Rectal smooth muscle tissue (tissue), 1 donor: ENCODE data around the gene C19orf33.

ENCODE experiments used
- H3K27ac ChIP-seq: one replicate; pipeline ENCODE4 v1.7.0; 2013; ENCODE audit warnings: low read depth, low read length, inconsistent platforms
- H3K27me3 ChIP-seq: one replicate; pipeline ENCODE4 v1.7.0; 2013; ENCODE audit warnings: low read length; ENCODE audit not compliant: control insufficient read depth, insufficient read depth
- H3K36me3 ChIP-seq: one replicate; pipeline ENCODE4 v1.7.0; 2013; ENCODE audit warnings: low read length; ENCODE audit not compliant: control insufficient read depth, insufficient read depth
- H3K4me1 ChIP-seq: one replicate; pipeline ENCODE4 v1.7.0; 2013; ENCODE audit warnings: low read length; ENCODE audit not compliant: control insufficient read depth, insufficient read depth
- H3K4me3 ChIP-seq: one replicate; pipeline ENCODE4 v1.7.0; 2013; ENCODE audit warnings: low read length
- H3K9ac ChIP-seq: one replicate; pipeline ENCODE4 v1.7.0; 2013; ENCODE audit warnings: low read length

Gene C19orf33

GRCh38 chr19:38268539-38268938 is 35.5 kb upstream of the C19orf33 start:
- H3K27me3 ChIP-seq, result no peaks in the 10 kb centered on the region
- H3K4me3 ChIP-seq, result no peak overlapping the region
- H3K27ac ChIP-seq, result no peak overlapping the region
- H3K36me3 ChIP-seq, result no peaks in the 10 kb centered on the region
- no peak overlapping the region for H3K9ac ChIP-seq
- H3K4me1 ChIP-seq, result peaks cover 6% of the 10 kb centered on the region

GRCh38 chr19:38270587-38271167 is 33.4 kb upstream of the C19orf33 start:
- no peak overlapping the region for H3K4me3 ChIP-seq
- H3K4me1 ChIP-seq, result peaks cover 6% of the 10 kb centered on the region
- H3K36me3 ChIP-seq, result no peaks in the 10 kb centered on the region
- no peak overlapping the region for H3K27ac ChIP-seq
- H3K27me3 ChIP-seq, result no peaks in the 10 kb centered on the region
- no peak overlapping the region for H3K9ac ChIP-seq

GRCh38 chr19:38273499-38273898 is 30.6 kb upstream of the C19orf33 start:
- Histone ChIP-seq H3K27ac (peak overlapping the region; percentile 15), H3K36me3 (no peaks in the 10 kb centered on the region), H3K4me1 (peaks cover 10% of the 10 kb centered on the region), H3K9ac (no peak overlapping the region), H3K4me3 (no peak overlapping the region), H3K27me3 (no peaks in the 10 kb centered on the region)

- Histone ChIP-seq H3K9ac (no peak overlapping the region), H3K4me1 (peaks cover 10% of the 10 kb centered on the region), H3K27me3 (no peaks in the 10 kb centered on the region), H3K4me3 (no peak overlapping the region), H3K36me3 (no peaks in the 10 kb centered on the region), H3K27ac (no peak overlapping the region)
These were observed 29.3 kb upstream of the C19orf33 start for GRCh38 chr19:38274739-38275138.

- Histone ChIP-seq H3K27me3 (no peaks in the 10 kb centered on the region), H3K4me1 (peaks cover 7% of the 10 kb centered on the region), H3K4me3 (no peak overlapping the region), H3K36me3 (no peaks in the 10 kb centered on the region), H3K27ac (no peak overlapping the region), H3K9ac (no peak overlapping the region)
These were observed 27.0 kb upstream of the C19orf33 start for GRCh38 chr19:38276942-38277517.

GRCh38 chr19:38277549-38277948 is 26.5 kb upstream of the C19orf33 start:
- H3K4me3 ChIP-seq, result no peak overlapping the region
- H3K4me1 ChIP-seq, result peaks cover 7% of the 10 kb centered on the region

GRCh38 chr19:38277969-38278680 is 25.9 kb upstream of the C19orf33 start:
- Histone ChIP-seq H3K4me1 (peaks cover 7% of the 10 kb centered on the region), H3K4me3 (no peak overlapping the region), H3K27ac (peak overlapping the region; percentile 53), H3K27me3 (no peaks in the 10 kb centered on the region), H3K36me3 (no peaks in the 10 kb centered on the region), H3K9ac (no peak overlapping the region)

More at GRCh38 chr19:38277549-38277948, 26.5 kb upstream of the C19orf33 start:
- H3K27me3 ChIP-seq, result no peaks in the 10 kb centered on the region
- H3K27ac ChIP-seq, result no peak overlapping the region
- no peaks in the 10 kb centered on the region for H3K36me3 ChIP-seq
- no peak overlapping the region for H3K9ac ChIP-seq

GRCh38 chr19:38278751-38279150 is 25.3 kb upstream of the C19orf33 start:
- H3K27me3 ChIP-seq, result no peaks in the 10 kb centered on the region
- no peak overlapping the region for H3K4me3 ChIP-seq
- peak overlapping the region; percentile 53 for H3K27ac ChIP-seq
- no peak overlapping the region for H3K9ac ChIP-seq
- H3K4me1 ChIP-seq, result peaks cover 4% of the 10 kb centered on the region
- no peaks in the 10 kb centered on the region for H3K36me3 ChIP-seq

GRCh38 chr19:38280030-38280921 is 23.8 kb upstream of the C19orf33 start:
- peaks cover 3% of the 10 kb centered on the region for H3K36me3 ChIP-seq
- peak overlapping the region; percentile 18 for H3K27ac ChIP-seq
- no peak overlapping the region for H3K4me3 ChIP-seq
- H3K9ac ChIP-seq, result no peak overlapping the region
- peaks cover 4% of the 10 kb centered on the region for H3K4me1 ChIP-seq
- H3K27me3 ChIP-seq, result no peaks in the 10 kb centered on the region

GRCh38 chr19:38281811-38282566 is 22.1 kb upstream of the C19orf33 start:
- Histone ChIP-seq H3K36me3 (peaks cover 3% of the 10 kb centered on the region), H3K9ac (no peak overlapping the region), H3K27me3 (no peaks in the 10 kb centered on the region), H3K4me3 (no peak overlapping the region), H3K4me1 (peaks cover 4% of the 10 kb centered on the region), H3K27ac (no peak overlapping the region)

GRCh38 chr19:38283271-38283670 is 20.8 kb upstream of the C19orf33 start:
- Histone ChIP-seq H3K4me1 (no peaks in the 10 kb centered on the region), H3K4me3 (no peak overlapping the region), H3K27me3 (no peaks in the 10 kb centered on the region), H3K36me3 (peaks cover 3% of the 10 kb centered on the region), H3K9ac (no peak overlapping the region), H3K27ac (no peak overlapping the region)
